NCI-H460 (cell line): ENCODE data around the gene MAN1C1. TPM values are rescaled to one million over a fixed set of nuclear protein-coding genes. Genes with fewer than 3 reads are reported as not detected.

Experiments used
- DNase-seq: peaks from one replicate; pipeline ENCODE4 v3.0.0-alpha.2; 2016; ENCODE audit warnings: low read depth; ENCODE audit errors: extremely low read depth
- total RNA-seq: library from RNA; depleted of rRNA; stranded (reverse); fragments of >200 nt; shearing (Covaris generic); gene quantifications from 2 replicates; pipeline ENCODE4 v1.2.3, GENCODE V29; 2014; rRNA removed

MAN1C1 gene
- total RNA-seq, 1 experiment from 2014 or later: 0.10 TPM

GRCh38 chr1:25821630-25822091, 205.1 kb downstream of the MAN1C1 start:
- no peak for DNase-seq

- no peak for DNase-seq
These were observed 209.0 kb downstream of the MAN1C1 start for GRCh38 chr1:25825605-25826004.

GRCh38 chr1:25826571-25826970, 210.0 kb downstream of the MAN1C1 start:
- DNase-seq: no peak

- DNase-seq: no peak
These were observed 211.9 kb downstream of the MAN1C1 start for GRCh38 chr1:25828491-25828890.

- DNase-seq: no peak
These were observed 212.5 kb downstream of the MAN1C1 start for GRCh38 chr1:25829046-25829445.

- no peak for DNase-seq
These were observed 215.1 kb downstream of the MAN1C1 start for GRCh38 chr1:25831569-25832196.

GRCh38 chr1:25832336-25833037, 215.9 kb downstream of the MAN1C1 start:
- DNase-seq: no peak

GRCh38 chr1:25833158-25833557, 216.6 kb downstream of the MAN1C1 start:
- DNase-seq: no peak

Other genes with a start within 250 kb of the MAN1C1 start
- not detected in 2 replicates for gene RHCE, start 196.0 kb upstream of the MAN1C1 start, total RNA-seq
- gene MACO1, start 185.9 kb upstream of the MAN1C1 start, total RNA-seq: 6.8 and 8.5 TPM in 2 replicates
- 8.0 and 8.4 TPM in 2 replicates for gene LDLRAP1, start 73.2 kb upstream of the MAN1C1 start, total RNA-seq
- gene SELENON, start 183.4 kb downstream of the MAN1C1 start, total RNA-seq: 29.3 and 32.3 TPM in 2 replicates
- 26.2 and 27.2 TPM in 2 replicates for gene MTFR1L, start 203.2 kb downstream of the MAN1C1 start, total RNA-seq
- gene AUNIP, start 242.7 kb downstream of the MAN1C1 start, total RNA-seq: 7.8 and 8.8 TPM in 2 replicates